HepG2 (cell line): ENCODE results near the gene NCDN. TPM values are rescaled to one million over a fixed set of nuclear protein-coding genes. Genes with fewer than 3 reads are reported as not detected.

Source experiments
- ATF7-NPFF ChIP-seq: sonication (generic); formaldehyde crosslinking; IDR thresholded peaks from 2 replicates; pipeline ENCODE4 v1.8.1; 2023; ENCODE audit warnings: mild to moderate bottlenecking, low read depth, missing genetic modification reagents, moderate library complexity
- CHD2 ChIP-seq: IDR thresholded peaks from 2 replicates; pipeline ENCODE4 v1.6.1; 2011; ENCODE audit warnings: low read depth, low read length, improper control_type of control experiment
- KLF15 ChIP-seq: sonication (generic); formaldehyde crosslinking; IDR thresholded peaks from 2 replicates; pipeline ENCODE4 v1.8.1; 2023; ENCODE audit warnings: borderline replicate concordance, mild to moderate bottlenecking, inconsistent platforms, missing genetic modification reagents, mixed read lengths
- MAZ ChIP-seq, 2 experiments: sonication (generic) in 1 of 2; formaldehyde crosslinking in 1 of 2; IDR thresholded peaks; 2 replicates each; pipeline versions ENCODE4 v1.5.0 to v1.6.1; 2012 to 2020; ENCODE audit warnings: low read depth in 2 of 2, mild to moderate bottlenecking in 2 of 2, borderline replicate concordance in 1 of 2, improper control_type of control experiment in 1 of 2, low read length in 1 of 2, missing genetic modification reagents in 1 of 2, moderate library complexity in 1 of 2
- ZFP36L2 ChIP-seq: sonication (generic); formaldehyde crosslinking; IDR thresholded peaks from 2 replicates; pipeline ENCODE4 v1.4.0; 2020; ENCODE audit warnings: missing genetic modification reagents
- ZNF615 ChIP-seq: sonication (generic); formaldehyde crosslinking; IDR thresholded peaks from 2 replicates; pipeline ENCODE4 v1.5.0; 2020; ENCODE audit warnings: mild to moderate bottlenecking, missing genetic modification reagents, borderline replicate concordance
- ZNF616 ChIP-seq: sonication (generic); formaldehyde crosslinking; IDR thresholded peaks from 2 replicates; pipeline ENCODE4 v1.5.0; 2020; ENCODE audit warnings: low read depth, mild to moderate bottlenecking, missing genetic modification reagents
- ZNF652 ChIP-seq: IDR thresholded peaks from 2 replicates; pipeline ENCODE4 v1.6.1; 2016; ENCODE audit warnings: low read depth, borderline replicate concordance
- ZNF737 ChIP-seq: sonication (generic); formaldehyde crosslinking; IDR thresholded peaks from 2 replicates; pipeline ENCODE4 v1.5.0; 2020; ENCODE audit warnings: missing genetic modification reagents, mild to moderate bottlenecking, borderline replicate concordance
- polyA plus RNA-seq, 8 experiments: library from polyadenylated mRNA; depleted of rRNA in 3 of 8; stranded (reverse) in 7 of 8; unstranded in 1 of 8; fragments of >200 nt; fragmentation: Illumina TruSeq in 4 of 8; extraction: Trizol in 4 of 8; gene quantifications; 2 replicates each; pipeline versions ENCODE4 v1.2.1 to v1.2.3, GENCODE V29; 2011 to 2016; ENCODE audit warnings: low read depth in 4 of 8, missing spikeins in 1 of 8, mixed read lengths in 1 of 8; ENCODE audit not compliant: insufficient read depth in 1 of 8
- total RNA-seq, 5 experiments: library from RNA; depleted of rRNA; stranded (reverse); fragments of >200 nt; fragmentation: Illumina TruSeq; extraction: Trizol; gene quantifications; 2 replicates each; pipeline ENCODE4 v1.2.3, GENCODE V29; 2016; ENCODE audit warnings: low read depth in 1 of 5
- TF ChIP-seq, protein P1 (sequence below): sonication (generic); formaldehyde crosslinking; IDR thresholded peaks from 2 replicates; pipeline ENCODE4 v1.8.0; 2022; ENCODE audit warnings: missing genetic modification reagents, mild to moderate bottlenecking, inconsistent platforms, borderline replicate concordance
- TF ChIP-seq, protein P2 (sequence below): sonication (generic); formaldehyde crosslinking; IDR thresholded peaks from 2 replicates; pipeline ENCODE4 v1.4.0; 2020; ENCODE audit warnings: missing genetic modification reagents
- TF ChIP-seq, protein P3 (sequence below): sonication (generic); formaldehyde crosslinking; IDR thresholded peaks from 2 replicates; pipeline ENCODE4 v1.4.0; 2020; ENCODE audit warnings: mild to moderate bottlenecking, low read depth, missing genetic modification reagents
- TF ChIP-seq, protein P4 (sequence below): sonication (generic); formaldehyde crosslinking; IDR thresholded peaks from 2 replicates; pipeline ENCODE4 v1.5.0; 2020; ENCODE audit warnings: mild to moderate bottlenecking, missing genetic modification reagents
- TF ChIP-seq, protein P5 (sequence below): sonication (generic); IDR thresholded peaks from 2 replicates; pipeline ENCODE4 v1.6.1; 2016; ENCODE audit warnings: low read depth, borderline replicate concordance
- TF ChIP-seq, protein P6 (sequence below): IDR thresholded peaks from 2 replicates; pipeline ENCODE4 v1.6.1; 2016; ENCODE audit warnings: missing compliant biosample characterization, missing genetic modification reagents, borderline replicate concordance

Gene NCDN
- total and polyA plus RNA-seq, 2 of the 13 experiments (the other 11 are each of a cell fraction or from before 2014, with no cell fraction given), result 6.6 to 9.3 TPM

DNA sequence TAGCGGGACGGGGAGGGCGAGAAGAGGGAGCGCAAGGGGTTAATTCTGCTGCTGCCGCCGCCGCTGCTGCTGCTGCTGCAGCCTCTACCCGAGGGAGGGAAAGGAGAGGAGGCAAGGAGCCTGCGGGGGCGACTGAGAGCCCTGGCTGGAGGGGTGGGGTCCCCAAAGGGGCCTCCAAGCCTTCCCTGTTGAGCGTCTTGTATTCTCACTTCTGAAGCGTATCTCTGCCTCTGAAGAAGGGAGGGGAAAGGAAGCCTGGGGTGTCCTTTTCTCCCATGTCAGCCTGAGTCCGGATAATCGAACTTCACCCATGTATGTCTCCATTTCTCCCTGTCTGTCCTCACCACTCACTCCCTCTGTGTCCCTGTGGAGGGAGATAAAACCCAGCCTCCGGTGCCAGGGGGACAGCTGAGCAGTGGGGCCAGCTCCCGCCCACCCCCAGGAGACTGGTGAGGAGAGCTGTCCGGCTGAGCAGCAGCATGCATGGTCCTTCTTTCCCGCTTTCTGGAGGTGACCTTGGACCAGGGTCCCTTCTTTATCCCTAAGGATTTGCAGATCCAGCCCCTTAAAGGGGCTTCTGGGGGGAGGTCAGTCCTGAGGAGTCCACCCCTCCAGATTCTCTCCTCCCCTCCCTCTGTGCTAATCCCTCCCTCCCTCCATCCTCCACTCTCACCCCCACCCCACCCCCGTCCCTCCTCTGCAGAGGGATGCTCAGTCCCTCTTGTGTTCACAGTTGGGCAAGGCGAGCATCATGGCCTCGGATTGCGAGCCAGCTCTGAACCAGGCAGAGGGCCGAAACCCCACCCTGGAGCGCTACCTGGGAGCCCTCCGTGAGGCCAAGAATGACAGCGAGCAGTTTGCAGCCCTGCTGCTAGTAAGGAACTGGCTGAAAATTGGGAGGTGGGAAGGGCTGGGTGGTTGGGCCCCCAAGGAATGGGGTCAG lies 1.0 kb downstream of the NCDN start (continued):
- TF ChIP-seq, protein P1, sequence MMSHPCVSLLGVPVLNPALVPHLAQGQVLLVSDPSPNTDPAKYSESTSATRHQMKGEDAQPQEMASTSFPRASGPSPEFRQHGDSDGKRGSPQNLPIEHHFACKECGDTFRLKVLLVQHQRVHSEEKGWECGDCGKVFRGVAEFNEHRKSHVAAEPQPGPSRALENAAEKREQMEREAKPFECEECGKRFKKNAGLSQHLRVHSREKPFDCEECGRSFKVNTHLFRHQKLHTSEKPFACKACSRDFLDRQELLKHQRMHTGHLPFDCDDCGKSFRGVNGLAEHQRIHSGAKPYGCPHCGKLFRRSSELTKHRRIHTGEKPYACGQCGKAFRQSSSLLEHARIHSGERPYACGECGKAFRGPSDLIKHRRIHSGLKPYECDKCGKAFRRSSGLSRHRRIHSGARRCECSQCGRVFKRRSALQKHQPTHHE (CRISPR knock-in tag), result no peak
- TF ChIP-seq KLF15 (CRISPR knock-in tag), result no peak
- TF ChIP-seq, protein P2, sequence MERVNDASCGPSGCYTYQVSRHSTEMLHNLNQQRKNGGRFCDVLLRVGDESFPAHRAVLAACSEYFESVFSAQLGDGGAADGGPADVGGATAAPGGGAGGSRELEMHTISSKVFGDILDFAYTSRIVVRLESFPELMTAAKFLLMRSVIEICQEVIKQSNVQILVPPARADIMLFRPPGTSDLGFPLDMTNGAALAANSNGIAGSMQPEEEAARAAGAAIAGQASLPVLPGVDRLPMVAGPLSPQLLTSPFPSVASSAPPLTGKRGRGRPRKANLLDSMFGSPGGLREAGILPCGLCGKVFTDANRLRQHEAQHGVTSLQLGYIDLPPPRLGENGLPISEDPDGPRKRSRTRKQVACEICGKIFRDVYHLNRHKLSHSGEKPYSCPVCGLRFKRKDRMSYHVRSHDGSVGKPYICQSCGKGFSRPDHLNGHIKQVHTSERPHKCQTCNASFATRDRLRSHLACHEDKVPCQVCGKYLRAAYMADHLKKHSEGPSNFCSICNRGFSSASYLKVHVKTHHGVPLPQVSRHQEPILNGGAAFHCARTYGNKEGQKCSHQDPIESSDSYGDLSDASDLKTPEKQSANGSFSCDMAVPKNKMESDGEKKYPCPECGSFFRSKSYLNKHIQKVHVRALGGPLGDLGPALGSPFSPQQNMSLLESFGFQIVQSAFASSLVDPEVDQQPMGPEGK, result 0 out of 2 replicates have a peak, but pooled peaks have one; percentile 9
- TF ChIP-seq, protein P3, sequence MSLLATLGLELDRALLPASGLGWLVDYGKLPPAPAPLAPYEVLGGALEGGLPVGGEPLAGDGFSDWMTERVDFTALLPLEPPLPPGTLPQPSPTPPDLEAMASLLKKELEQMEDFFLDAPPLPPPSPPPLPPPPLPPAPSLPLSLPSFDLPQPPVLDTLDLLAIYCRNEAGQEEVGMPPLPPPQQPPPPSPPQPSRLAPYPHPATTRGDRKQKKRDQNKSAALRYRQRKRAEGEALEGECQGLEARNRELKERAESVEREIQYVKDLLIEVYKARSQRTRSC (CRISPR knock-in tag), result no peak
- no peak for TF ChIP-seq CHD2
- TF ChIP-seq ATF7-NPFF (CRISPR knock-in tag), result 0 out of 2 replicates have a peak, but pooled peaks have one; percentile 11
- TF ChIP-seq ZNF616 (CRISPR knock-in tag), result no peak
- no peak for TF ChIP-seq ZNF737 (CRISPR knock-in tag)
- TF ChIP-seq MAZ (IDR thresholded peaks at IDR 0.05; ENCODE audit: borderline replicate concordance, low read depth, low read length), result 0 out of 2 replicates have a peak, but pooled peaks have one; percentile 22
- TF ChIP-seq MAZ (CRISPR knock-in tag; IDR thresholded peaks at IDR 0.05; ENCODE audit: low read depth), result no peak
- TF ChIP-seq, protein P4, sequence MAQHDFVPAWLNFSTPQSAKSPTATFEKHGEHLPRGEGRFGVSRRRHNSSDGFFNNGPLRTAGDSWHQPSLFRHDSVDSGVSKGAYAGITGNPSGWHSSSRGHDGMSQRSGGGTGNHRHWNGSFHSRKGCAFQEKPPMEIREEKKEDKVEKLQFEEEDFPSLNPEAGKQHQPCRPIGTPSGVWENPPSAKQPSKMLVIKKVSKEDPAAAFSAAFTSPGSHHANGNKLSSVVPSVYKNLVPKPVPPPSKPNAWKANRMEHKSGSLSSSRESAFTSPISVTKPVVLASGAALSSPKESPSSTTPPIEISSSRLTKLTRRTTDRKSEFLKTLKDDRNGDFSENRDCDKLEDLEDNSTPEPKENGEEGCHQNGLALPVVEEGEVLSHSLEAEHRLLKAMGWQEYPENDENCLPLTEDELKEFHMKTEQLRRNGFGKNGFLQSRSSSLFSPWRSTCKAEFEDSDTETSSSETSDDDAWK (CRISPR knock-in tag), result no peak
- TF ChIP-seq, protein P5, sequence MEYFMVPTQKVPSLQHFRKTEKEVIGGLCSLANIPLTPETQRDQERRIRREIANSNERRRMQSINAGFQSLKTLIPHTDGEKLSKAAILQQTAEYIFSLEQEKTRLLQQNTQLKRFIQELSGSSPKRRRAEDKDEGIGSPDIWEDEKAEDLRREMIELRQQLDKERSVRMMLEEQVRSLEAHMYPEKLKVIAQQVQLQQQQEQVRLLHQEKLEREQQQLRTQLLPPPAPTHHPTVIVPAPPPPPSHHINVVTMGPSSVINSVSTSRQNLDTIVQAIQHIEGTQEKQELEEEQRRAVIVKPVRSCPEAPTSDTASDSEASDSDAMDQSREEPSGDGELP, result 0 out of 2 replicates have a peak, but pooled peaks have one; percentile 9
- peak; percentile 96 for TF ChIP-seq ZNF652 (CRISPR knock-in tag)
- TF ChIP-seq, protein P6, sequence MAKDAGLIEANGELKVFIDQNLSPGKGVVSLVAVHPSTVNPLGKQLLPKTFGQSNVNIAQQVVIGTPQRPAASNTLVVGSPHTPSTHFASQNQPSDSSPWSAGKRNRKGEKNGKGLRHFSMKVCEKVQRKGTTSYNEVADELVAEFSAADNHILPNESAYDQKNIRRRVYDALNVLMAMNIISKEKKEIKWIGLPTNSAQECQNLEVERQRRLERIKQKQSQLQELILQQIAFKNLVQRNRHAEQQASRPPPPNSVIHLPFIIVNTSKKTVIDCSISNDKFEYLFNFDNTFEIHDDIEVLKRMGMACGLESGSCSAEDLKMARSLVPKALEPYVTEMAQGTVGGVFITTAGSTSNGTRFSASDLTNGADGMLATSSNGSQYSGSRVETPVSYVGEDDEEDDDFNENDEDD, result no peak
- TF ChIP-seq ZNF615 (CRISPR knock-in tag), result no peak
- TF ChIP-seq ZFP36L2, result no peak
